K562 (cell line): ENCODE results near the gene PARD6B. TPM values are rescaled to one million over a fixed set of nuclear protein-coding genes. Genes with fewer than 3 reads are reported as not detected.

Experiments
- ARNT ChIP-seq, 2 experiments: fragments of 450-650 bp; IDR thresholded peaks; 2 replicates each; pipeline ENCODE4 v1.6.1; 2016; ENCODE audit warnings: mild to moderate bottlenecking in 1 of 2
- CBX2 ChIP-seq: fragments of 200-600 bp; sonication (generic); IDR thresholded peaks from one replicate; pipeline ENCODE4 v1.6.1; 2012; ENCODE audit warnings: mild to moderate bottlenecking, low read length, inconsistent platforms; ENCODE audit not compliant: insufficient read depth, poor library complexity, severe bottlenecking
- CHD7 ChIP-seq: fragments of 200-600 bp; sonication (generic); IDR thresholded peaks from one replicate; pipeline ENCODE4 v1.6.1; 2012; ENCODE audit warnings: mild to moderate bottlenecking, low read depth, low read length, inconsistent platforms
- CREM ChIP-seq: IDR thresholded peaks from 2 replicates; pipeline ENCODE4 v1.6.1; 2014; ENCODE audit warnings: antibody characterized with exemption, low read depth
- JUN ChIP-seq, 2 experiments: sonication (generic) in 1 of 2; formaldehyde crosslinking in 1 of 2; IDR thresholded peaks; 2 replicates each; pipeline versions ENCODE4 v1.6.1 to v1.8.0; 2012 to 2022; ENCODE audit warnings: borderline replicate concordance in 2 of 2, mild to moderate bottlenecking in 2 of 2, improper control_type of control experiment in 1 of 2, low read depth in 1 of 2, low read length in 1 of 2, missing genetic modification reagents in 1 of 2
- POLR2AphosphoS5 ChIP-seq: IDR thresholded peaks from 2 replicates; pipeline ENCODE4 v1.6.1; 2011; ENCODE audit warnings: mild to moderate bottlenecking, low read depth, low read length, moderate library complexity; ENCODE audit not compliant: control insufficient read depth, insufficient read depth
- SIX5 ChIP-seq, 2 experiments: IDR thresholded peaks; 2 replicates each; pipeline ENCODE4 v1.6.1; 2011; ENCODE audit warnings: low read length in 2 of 2, borderline replicate concordance in 1 of 2, low read depth in 1 of 2, mild to moderate bottlenecking in 1 of 2, moderate library complexity in 1 of 2; ENCODE audit not compliant: insufficient read depth in 1 of 2
- TAF15 ChIP-seq: fragments of 200-400 bp; formaldehyde crosslinking; IDR thresholded peaks from 2 replicates; pipeline ENCODE4 v1.6.1; 2017; ENCODE audit warnings: mild to moderate bottlenecking, low read depth, low read length, moderate library complexity
- THRA ChIP-seq: fragments of 450-650 bp; IDR thresholded peaks from 2 replicates; pipeline ENCODE4 v1.6.1; 2017; ENCODE audit warnings: mild to moderate bottlenecking, moderate library complexity
- ZNF184 ChIP-seq: sonication (generic); formaldehyde crosslinking; IDR thresholded peaks from 2 replicates; pipeline ENCODE4 v1.5.0; 2020; ENCODE audit warnings: missing genetic modification reagents
- ZNF449 ChIP-seq: fragments of 250-450 bp; sonication (Bioruptor Pico); IDR thresholded peaks from 2 replicates; pipeline ENCODE4 v1.8.0; 2022; ENCODE audit warnings: moderate library complexity, mild to moderate bottlenecking, inconsistent platforms
- polyA plus RNA-seq, 8 experiments: library from polyadenylated mRNA; depleted of rRNA in 4 of 8; stranded (reverse) in 5 of 8; unstranded in 3 of 8; fragments of >200 nt; fragmentation: Nextera tagmentation in 2 of 8; fragmentation: Illumina TruSeq in 1 of 8; extraction: Ambion mirVana in 2 of 8; extraction: Trizol in 1 of 8; gene quantifications; 2 replicates each; pipeline versions ENCODE4 v1.2.1 to v1.2.3, GENCODE V29; 2011 to 2014; ENCODE audit warnings: inconsistent platforms in 1 of 8, missing spikeins in 1 of 8
- total RNA-seq, 7 experiments: library from RNA; depleted of rRNA in 6 of 7; stranded (reverse); fragments of >200 nt in 6 of 7; fragmentation: Illumina TruSeq in 2 of 7; extraction: Trizol in 2 of 7; gene quantifications; 2 replicates each; pipeline versions ENCODE4 v1.2.1 to v1.2.3, GENCODE V29; 2011 to 2021; ENCODE audit warnings: low replicate concordance in 1 of 7

PARD6B gene
- total and polyA plus RNA-seq, 9 of the 15 experiments (the other 6 are each of a cell fraction or from before 2014, with no cell fraction given), result 1.7 to 12.3 (median 5.5) TPM

GRCh38 chr20:50724851-50725723 lies 6.3 kb upstream of the PARD6B start (continued):
- TF ChIP-seq JUN (IDR thresholded peaks at IDR 0.05; ENCODE audit: borderline replicate concordance, low read depth, low read length) (peak; percentile 92), JUN (CRISPR knock-in tag; IDR thresholded peaks at IDR 0.05; ENCODE audit: borderline replicate concordance) (0 out of 2 replicates have a peak, but pooled peaks have one; percentile 50), CREM (peak; percentile 75), ZNF184 (no peak), TAF15 (no peak), CBX2 (no peak), POLR2AphosphoS5 (peak; percentile 69), SIX5 (IDR thresholded peaks at IDR 0.05; ENCODE audit: borderline replicate concordance in 1 of 2, insufficient read depth in 1 of 2, low read depth in 1 of 2, low read length in 2 of 2) (no peak), ARNT (IDR thresholded peaks at IDR 0.05) (peak; percentile 47 to 54; a peak in 2 of 4 replicates), CHD7 (no peak), THRA (no peak), ZNF449 (CRISPR knock-in tag) (no peak)
